ENCODE results near the gene UBL4B.

UBL4B gene

GRCh38 chr1:110084227-110085078, 27.8 kb upstream of the UBL4B start:
- in situ Hi-C loops (cut with MboI; ENCODE audit: low sequenced_read_pairs) = no loop called here

GRCh38 chr1:110085671-110086070, 26.6 kb upstream of the UBL4B start:
- in situ Hi-C loops (cut with MboI; ENCODE audit: low sequenced_read_pairs) = no loop called here

- in situ Hi-C loops (cut with MboI; ENCODE audit: low sequenced_read_pairs) = no loop called here
Observed at GRCh38 chr1:110086961-110087360, 25.3 kb upstream of the UBL4B start.

- in situ Hi-C loops (cut with MboI; ENCODE audit: low sequenced_read_pairs) = no loop called here
Observed at GRCh38 chr1:110087812-110088738, 24.2 kb upstream of the UBL4B start.

- in situ Hi-C loops (cut with MboI; ENCODE audit: low sequenced_read_pairs) = no loop called here
Observed at GRCh38 chr1:110088739-110089316, 23.4 kb upstream of the UBL4B start.

DNA sequence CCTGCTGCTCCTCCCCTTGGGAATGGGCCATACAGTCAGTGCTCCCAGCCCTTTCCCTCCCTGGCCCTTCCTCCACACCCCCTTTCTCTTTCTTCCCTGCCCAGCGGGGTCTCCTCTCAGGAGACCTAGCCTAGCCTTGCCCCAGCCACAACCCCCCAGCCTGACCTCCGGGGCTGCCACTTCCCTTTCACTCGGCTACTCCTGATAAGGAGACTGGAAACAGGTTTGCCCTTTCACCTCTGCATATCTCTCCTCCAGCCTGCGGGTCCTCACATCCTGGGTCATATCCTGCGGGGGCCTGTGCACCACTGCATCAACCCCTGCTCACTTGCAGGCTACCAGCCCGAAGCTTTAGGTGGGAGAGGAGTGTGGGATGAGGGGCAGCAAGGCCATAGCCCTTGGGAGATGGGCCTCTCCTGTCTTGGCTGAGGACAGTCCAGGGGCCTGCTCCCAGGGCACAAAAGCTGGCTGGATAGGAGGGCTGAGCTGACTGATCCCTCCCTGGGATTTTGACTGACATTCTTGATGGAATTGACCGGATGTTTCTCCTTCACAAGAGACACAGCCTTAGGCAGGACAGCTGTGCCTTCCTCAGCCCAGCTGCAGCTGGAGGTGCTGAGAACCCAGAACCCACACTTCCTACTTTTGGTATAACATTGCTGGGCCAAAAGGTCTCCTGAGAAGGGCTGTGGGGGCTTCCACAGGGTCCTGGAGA, 22.5 kb upstream of the UBL4B start:
- in situ Hi-C loops (cut with MboI; ENCODE audit: low sequenced_read_pairs) = no loop called here

DNA sequence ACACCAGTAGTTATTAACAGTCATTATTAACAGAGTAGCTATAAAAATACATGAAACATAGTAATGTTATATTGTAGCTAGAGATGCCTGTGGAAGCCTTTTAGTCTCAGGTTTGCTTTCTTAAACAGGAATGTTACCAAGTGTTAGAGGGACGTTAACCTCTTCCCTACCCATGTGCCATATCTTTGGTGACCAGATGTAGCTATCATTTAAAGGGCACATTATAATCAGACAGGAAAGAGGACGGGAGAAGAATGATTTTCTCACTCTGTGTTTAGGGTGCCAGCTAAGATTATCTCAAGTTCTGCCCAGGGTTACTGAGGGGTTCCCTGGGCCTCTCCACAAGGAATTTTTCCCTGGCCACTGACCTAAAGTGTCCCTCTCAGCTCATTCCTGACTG, 20.9 kb upstream of the UBL4B start:
- in situ Hi-C loops (cut with MboI; ENCODE audit: low sequenced_read_pairs) = no loop called here

GRCh38 chr1:110091791-110092190, 20.5 kb upstream of the UBL4B start:
- in situ Hi-C loops (cut with MboI; ENCODE audit: low sequenced_read_pairs) = no loop called here

DNA sequence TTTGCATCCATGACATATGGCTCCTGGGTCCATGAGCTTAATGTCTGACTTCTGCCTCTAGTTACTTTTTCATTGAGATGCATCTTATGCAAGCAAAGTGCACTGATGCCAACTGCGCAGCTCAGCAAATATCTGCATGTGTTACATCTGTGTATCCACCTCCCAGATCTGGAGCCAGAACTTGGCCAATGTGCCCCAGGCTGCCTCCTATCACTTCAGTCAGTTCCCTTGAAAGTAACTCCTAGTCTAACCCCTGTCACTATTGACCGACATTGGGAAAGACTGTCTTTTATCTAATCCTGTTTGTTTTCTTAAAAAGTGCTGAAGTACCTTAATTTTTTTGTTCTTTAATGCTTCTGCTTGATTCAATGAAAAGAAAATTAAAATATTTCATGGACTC, 19.3 kb upstream of the UBL4B start:
- in situ Hi-C loops (cut with MboI; ENCODE audit: low sequenced_read_pairs) = no loop called here

DNA sequence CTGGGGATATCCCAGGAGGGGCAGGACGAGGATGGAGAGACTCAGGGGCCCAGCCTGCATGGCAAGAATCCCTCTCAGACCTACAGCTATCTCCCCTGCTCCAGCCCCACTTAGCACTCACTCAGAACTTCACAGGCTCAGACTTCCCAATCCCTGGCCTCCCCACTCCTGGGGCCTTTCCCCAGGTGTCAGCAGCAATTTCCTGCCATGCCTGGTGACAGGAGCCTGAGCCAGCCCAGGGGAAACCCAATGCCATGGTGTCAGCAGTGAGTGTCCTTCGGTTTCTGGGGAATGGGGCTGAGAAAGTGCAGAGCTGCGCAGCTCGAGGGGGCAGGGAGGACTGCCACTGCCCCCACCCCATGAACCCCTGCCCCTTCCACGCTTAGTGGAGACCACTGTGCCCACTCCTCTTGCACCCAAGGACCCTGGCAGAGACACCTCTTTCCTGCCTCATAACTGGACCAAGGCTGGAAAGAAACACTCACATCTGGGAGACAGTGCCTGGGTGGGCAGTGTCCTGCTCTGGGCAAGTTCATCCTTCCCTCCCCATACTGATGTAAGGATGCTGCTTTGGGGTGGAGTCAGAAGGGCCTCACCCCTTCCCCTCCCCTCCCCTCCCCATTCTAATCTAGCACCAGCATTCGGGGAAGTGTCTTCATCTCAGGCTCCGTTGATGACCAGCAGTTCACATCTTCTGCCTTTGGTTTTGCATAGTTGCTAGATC, 17.1 kb upstream of the UBL4B start:
- in situ Hi-C loops (cut with MboI; ENCODE audit: low sequenced_read_pairs) = no loop called here

GRCh38 chr1:110097507-110098221, 14.6 kb upstream of the UBL4B start:
- in situ Hi-C loops (cut with MboI; ENCODE audit: low sequenced_read_pairs) = no loop called here

GRCh38 chr1:110098222-110099026, 13.8 kb upstream of the UBL4B start:
- in situ Hi-C loops (cut with MboI; ENCODE audit: low sequenced_read_pairs) = no loop called here

DNA sequence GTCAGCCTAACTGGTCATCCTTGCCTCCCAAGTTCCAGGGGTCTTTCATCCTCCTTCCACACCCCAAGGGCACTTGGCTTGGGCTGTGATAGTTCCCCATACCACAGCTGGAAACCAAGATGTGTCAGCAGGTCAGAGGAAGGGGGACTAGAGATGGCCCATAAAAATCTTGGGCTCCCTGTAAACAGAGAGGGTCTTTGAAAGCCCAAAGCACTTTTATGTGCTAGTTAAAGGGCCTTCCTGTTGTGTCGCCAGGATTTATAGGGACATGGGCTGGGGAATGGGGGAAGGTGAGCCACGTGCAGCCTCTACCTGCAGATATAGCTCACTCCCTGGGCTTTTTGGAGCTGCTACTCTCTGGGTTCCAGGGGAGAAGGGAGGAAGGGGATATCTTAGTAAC, 11.9 kb upstream of the UBL4B start:
- in situ Hi-C loops (cut with MboI; ENCODE audit: low sequenced_read_pairs) = no loop called here

DNA sequence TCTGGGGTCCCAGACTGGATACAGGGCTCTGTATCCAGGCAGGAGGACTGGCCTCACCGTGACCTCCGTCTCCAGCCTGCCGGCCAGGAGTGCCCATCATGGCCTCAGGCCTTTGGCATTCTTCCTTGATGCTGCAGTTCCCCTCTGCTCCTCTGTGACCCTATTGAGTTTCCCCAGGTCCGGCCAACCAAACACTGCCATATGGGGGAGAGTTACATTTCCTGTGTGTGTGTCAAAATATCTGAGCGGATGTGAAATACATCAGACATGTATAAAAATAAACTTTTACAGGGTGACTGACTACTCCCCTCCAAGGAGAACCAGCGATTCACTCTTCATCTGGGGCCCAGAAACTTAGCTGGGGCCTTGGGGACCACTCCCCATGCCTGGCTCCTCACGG, 10.2 kb upstream of the UBL4B start:
- in situ Hi-C loops (cut with MboI; ENCODE audit: low sequenced_read_pairs) = no loop called here

- in situ Hi-C loops (cut with MboI; ENCODE audit: low sequenced_read_pairs) = no loop called here
Observed at GRCh38 chr1:110106013-110106941, 6.0 kb upstream of the UBL4B start.

GRCh38 chr1:110107867-110108469, 4.3 kb upstream of the UBL4B start:
- in situ Hi-C loops (cut with MboI; ENCODE audit: low sequenced_read_pairs) = no loop called here

- in situ Hi-C loops (cut with MboI; ENCODE audit: low sequenced_read_pairs) = no loop called here
Observed at GRCh38 chr1:110111081-110111480, 1.2 kb upstream of the UBL4B start.

All from HL-60/S4 (cell line).